Neuronal stem cell (in vitro differentiated cells): Measurements from ENCODE around the gene ITPRID1.

Source experiments
- DNase-seq: peaks from one replicate; pipeline ENCODE4 v3.0.0-alpha.2; 2013; ENCODE audit warnings: low spot score
- H2AFZ ChIP-seq: one replicate; pipeline ENCODE4 v1.6.1; 2013; ENCODE audit warnings: mild to moderate bottlenecking, low read length, inconsistent platforms
- H2AK5ac ChIP-seq: 2 replicates; pipeline ENCODE4 v1.6.1; 2013; ENCODE audit warnings: low read depth, mild to moderate bottlenecking, inconsistent platforms, low read length, moderate library complexity, mixed read lengths
- H2BK120ac ChIP-seq: 2 replicates; pipeline ENCODE4 v1.6.1; 2013; ENCODE audit warnings: low read depth, mild to moderate bottlenecking, inconsistent platforms, low read length, moderate library complexity, mixed read lengths
- H2BK12ac ChIP-seq: one replicate; pipeline ENCODE4 v1.6.1; 2013; ENCODE audit warnings: low read length, inconsistent platforms
- H2BK15ac ChIP-seq: 2 replicates; pipeline ENCODE4 v1.6.1; 2013; ENCODE audit warnings: mild to moderate bottlenecking, low read length, inconsistent platforms, mixed read lengths
- H2BK5ac ChIP-seq: one replicate; pipeline ENCODE4 v1.6.1; 2013; ENCODE audit warnings: inconsistent platforms, mild to moderate bottlenecking, low read length, moderate library complexity
- H3K14ac ChIP-seq: one replicate; pipeline ENCODE4 v1.6.1; 2013; ENCODE audit warnings: low read length, inconsistent platforms
- H3K18ac ChIP-seq: 2 replicates; pipeline ENCODE4 v1.6.1; 2013; ENCODE audit warnings: low read length, inconsistent platforms
- H3K23ac ChIP-seq: 2 replicates; pipeline ENCODE4 v1.6.1; 2013; ENCODE audit warnings: low read depth, mild to moderate bottlenecking, mixed read lengths, low read length, inconsistent platforms; ENCODE audit not compliant: poor library complexity
- H3K27ac ChIP-seq: replicated peaks from 3 replicates; pipeline ENCODE4 v1.5.1; 2013; ENCODE audit warnings: low read length, inconsistent platforms
- H3K27me3 ChIP-seq, 3 experiments: 2 replicates each; pipeline ENCODE4 v1.6.1; 2013; ENCODE audit warnings: low read length in 3 of 3, mild to moderate bottlenecking in 2 of 3, inconsistent platforms in 1 of 3, low read depth in 1 of 3, mixed read lengths in 1 of 3, moderate library complexity in 1 of 3; ENCODE audit not compliant: control insufficient read depth in 3 of 3, insufficient read depth in 3 of 3
- H3K36me3 ChIP-seq, 2 donors: replicated peaks in 1 of 2; 2 replicates each; pipeline ENCODE4 v1.6.1; 2013; ENCODE audit warnings: low read length in 2 of 2; ENCODE audit not compliant: control insufficient read depth in 2 of 2, insufficient read depth in 2 of 2
- H3K4ac ChIP-seq: 2 replicates; pipeline ENCODE4 v1.6.1; 2013; ENCODE audit warnings: inconsistent platforms, mild to moderate bottlenecking, low read length, moderate library complexity
- H3K4me1 ChIP-seq, 2 donors: 1 replicate in 1 of 2; 2 replicates in 1 of 2; pipeline ENCODE4 v1.6.1; 2013; ENCODE audit warnings: low read length in 2 of 2, low read depth in 1 of 2; ENCODE audit not compliant: control insufficient read depth in 2 of 2, insufficient read depth in 1 of 2
- H3K4me2 ChIP-seq: one replicate; pipeline ENCODE4 v1.6.1; 2013; ENCODE audit warnings: mild to moderate bottlenecking, low read length, inconsistent platforms; ENCODE audit not compliant: insufficient read depth, poor library complexity, severe bottlenecking
- H3K4me3 ChIP-seq, 2 donors: 2 replicates each; pipeline ENCODE4 v1.5.1; 2013; ENCODE audit warnings: low read length in 2 of 2, mild to moderate bottlenecking in 2 of 2, inconsistent platforms in 1 of 2, moderate library complexity in 1 of 2
- H3K79me1 ChIP-seq: one replicate; pipeline ENCODE4 v1.6.1; 2013; ENCODE audit warnings: low read depth, mild to moderate bottlenecking, inconsistent platforms, low read length, moderate library complexity
- H3K9ac ChIP-seq: one replicate; pipeline ENCODE4 v1.6.1; 2013; ENCODE audit warnings: mild to moderate bottlenecking, low read depth, low read length, inconsistent platforms; ENCODE audit not compliant: poor library complexity
- H3K9me3 ChIP-seq, 2 donors: replicated peaks in 1 of 2; 2 replicates each; pipeline versions ENCODE3 to v1.6.1; 2013; ENCODE audit warnings: low read length in 2 of 2, mild to moderate bottlenecking in 2 of 2, inconsistent platforms in 1 of 2, low read depth in 1 of 2, mixed read lengths in 1 of 2, moderate library complexity in 1 of 2; ENCODE audit not compliant: control insufficient read depth in 2 of 2, insufficient read depth in 1 of 2
- H4K8ac ChIP-seq: one replicate; pipeline ENCODE4 v1.6.1; 2013; ENCODE audit warnings: low read depth, mild to moderate bottlenecking, inconsistent platforms, low read length, moderate library complexity
- H4K91ac ChIP-seq: one replicate; pipeline ENCODE4 v1.6.1; 2013; ENCODE audit warnings: low read length, low read depth, mild to moderate bottlenecking, inconsistent platforms; ENCODE audit not compliant: poor library complexity
- WGBS, 2 donors: extraction: QIAGEN DNeasy Blood & Tissue Kit; methylation state at CpG; one replicate each; pipeline ENCODE4 v1.1.7; 2013; ENCODE audit warnings: missing lambda C conversion rate in 2 of 2, mixed read lengths in 1 of 2; ENCODE audit not compliant: insufficient read length in 2 of 2, insufficient replicate concordance in 1 of 2; ENCODE audit errors: extremely low coverage in 2 of 2; 5-methylcytosine and 5-hydroxymethylcytosine counted together

ITPRID1 gene

GRCh38 chr7:31651234-31652062 is 137.6 kb downstream of the ITPRID1 start:
- Histone ChIP-seq H3K18ac (no peak overlapping the region), H4K8ac (no peak overlapping the region), H3K79me1 (no peaks in the 10 kb centered on the region), H3K23ac (no peak overlapping the region), H3K27me3 (no peaks in the 10 kb centered on the region), H2BK5ac (no peak overlapping the region), H3K4me2 (no peak overlapping the region), H2BK120ac (no peak overlapping the region), H3K9me3 (no peaks in the 10 kb centered on the region), H3K4me1 (peaks cover 0 to 4% of the 10 kb centered on the region in 2 donors), H2AFZ (no peak overlapping the region), H3K4me3 (no peak overlapping the region), H4K91ac (no peak overlapping the region), H2BK12ac (no peak overlapping the region), H2BK15ac (no peak overlapping the region), H3K36me3 (no peaks in the 10 kb centered on the region), H3K9ac (no peak overlapping the region), H2AK5ac (no peak overlapping the region), H3K14ac (no peak overlapping the region), H3K27ac (no peak overlapping the region), H3K4ac (no peak overlapping the region)
- WGBS, 2 donors: no CpG with 5 or more reads among the region's 7 CpGs
- no peak for DNase-seq

GRCh38 chr7:31652063-31652326 is 138.1 kb downstream of the ITPRID1 start:
- Histone ChIP-seq H3K27me3 (no peaks in the 10 kb centered on the region), H3K9me3 (no peaks in the 10 kb centered on the region), H3K18ac (no peak overlapping the region), H3K79me1 (no peaks in the 10 kb centered on the region), H3K4me1 (peaks cover 0 to 4% of the 10 kb centered on the region in 2 donors), H3K14ac (no peak overlapping the region), H4K8ac (no peak overlapping the region), H3K27ac (no peak overlapping the region), H3K9ac (no peak overlapping the region), H2BK12ac (no peak overlapping the region), H3K23ac (no peak overlapping the region), H2BK5ac (no peak overlapping the region), H2BK120ac (no peak overlapping the region), H2AFZ (no peak overlapping the region), H4K91ac (no peak overlapping the region), H2AK5ac (no peak overlapping the region), H3K4me2 (no peak overlapping the region), H3K4ac (no peak overlapping the region), H3K36me3 (no peaks in the 10 kb centered on the region), H2BK15ac (no peak overlapping the region), H3K4me3 (no peak overlapping the region)
- DNase-seq: no peak

- Histone ChIP-seq H3K4ac (no peak overlapping the region), H3K14ac (no peak overlapping the region), H3K9me3 (no peaks in the 10 kb centered on the region), H4K8ac (no peak overlapping the region), H3K79me1 (no peaks in the 10 kb centered on the region), H3K9ac (no peak overlapping the region), H2BK12ac (no peak overlapping the region), H4K91ac (no peak overlapping the region), H2BK5ac (no peak overlapping the region), H3K4me2 (no peak overlapping the region), H2BK15ac (no peak overlapping the region), H2AFZ (no peak overlapping the region), H3K27ac (no peak overlapping the region), H3K18ac (no peak overlapping the region), H3K23ac (no peak overlapping the region), H2AK5ac (no peak overlapping the region), H3K4me1 (no peaks in the 10 kb centered on the region), H3K27me3 (no peaks in the 10 kb centered on the region), H3K36me3 (no peaks in the 10 kb centered on the region), H2BK120ac (no peak overlapping the region), H3K4me3 (no peak overlapping the region)
- WGBS, 2 donors: no CpG with 5 or more reads among the region's 5 CpGs
- no peak for DNase-seq
Observed at GRCh38 chr7:31663072-31663471, 149.2 kb downstream of the ITPRID1 start.

GRCh38 chr7:31664890-31665289 is 151.0 kb downstream of the ITPRID1 start:
- no peaks in the 10 kb centered on the region for H3K27me3 ChIP-seq
- DNase-seq: no peak
- no peak overlapping the region for H2BK12ac ChIP-seq
- H2AK5ac ChIP-seq: no peak overlapping the region
- no peak overlapping the region for H2BK5ac ChIP-seq
- H3K9ac ChIP-seq: no peak overlapping the region
- H3K4ac ChIP-seq: no peak overlapping the region
- H3K14ac ChIP-seq: no peak overlapping the region
- H4K8ac ChIP-seq: no peak overlapping the region
- no peak overlapping the region for H3K18ac ChIP-seq
- no peaks in the 10 kb centered on the region for H3K79me1 ChIP-seq
- H3K23ac ChIP-seq: no peak overlapping the region
- H3K4me2 ChIP-seq: no peak overlapping the region
- no peak overlapping the region for H2BK15ac ChIP-seq
- H3K4me3 ChIP-seq: no peak overlapping the region
- H3K36me3 ChIP-seq: no peaks in the 10 kb centered on the region
- no peaks in the 10 kb centered on the region for H3K9me3 ChIP-seq
- H2BK120ac ChIP-seq: no peak overlapping the region
- no peaks in the 10 kb centered on the region for H3K4me1 ChIP-seq
- no peak overlapping the region for H3K27ac ChIP-seq
- no peak overlapping the region for H4K91ac ChIP-seq
- no peak overlapping the region for H2AFZ ChIP-seq
